Measurements from ENCODE around the gene SEMA6A.

DNA sequence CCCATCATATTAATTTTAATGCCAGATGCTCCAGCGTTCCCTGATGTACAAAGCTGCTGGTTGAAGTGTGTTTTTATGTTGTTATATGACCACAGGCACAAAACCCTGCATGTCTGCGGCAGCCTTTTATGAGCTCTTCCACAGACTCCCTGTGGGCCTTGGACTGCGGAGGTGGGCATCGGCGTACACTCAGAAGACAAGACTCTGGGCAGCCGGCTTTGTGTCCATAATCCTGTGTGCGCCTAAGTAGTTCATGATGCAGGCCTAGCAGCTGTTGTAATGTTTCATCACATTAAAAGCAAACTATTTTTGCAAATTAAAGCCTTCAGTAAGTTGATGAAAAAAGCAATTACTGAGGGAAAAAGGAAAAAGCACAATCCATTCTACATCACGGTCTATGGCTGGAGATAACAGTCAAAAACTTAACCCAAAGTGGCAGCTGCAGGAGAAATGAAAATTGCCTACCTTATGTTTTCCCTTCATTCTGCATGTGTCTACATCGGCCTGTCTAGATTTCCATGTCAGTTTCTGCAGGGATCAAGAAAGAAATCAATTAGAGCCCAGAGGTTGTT, 78.8 kb downstream of the SEMA6A start:
- TF ChIP-seq, protein P1, sequence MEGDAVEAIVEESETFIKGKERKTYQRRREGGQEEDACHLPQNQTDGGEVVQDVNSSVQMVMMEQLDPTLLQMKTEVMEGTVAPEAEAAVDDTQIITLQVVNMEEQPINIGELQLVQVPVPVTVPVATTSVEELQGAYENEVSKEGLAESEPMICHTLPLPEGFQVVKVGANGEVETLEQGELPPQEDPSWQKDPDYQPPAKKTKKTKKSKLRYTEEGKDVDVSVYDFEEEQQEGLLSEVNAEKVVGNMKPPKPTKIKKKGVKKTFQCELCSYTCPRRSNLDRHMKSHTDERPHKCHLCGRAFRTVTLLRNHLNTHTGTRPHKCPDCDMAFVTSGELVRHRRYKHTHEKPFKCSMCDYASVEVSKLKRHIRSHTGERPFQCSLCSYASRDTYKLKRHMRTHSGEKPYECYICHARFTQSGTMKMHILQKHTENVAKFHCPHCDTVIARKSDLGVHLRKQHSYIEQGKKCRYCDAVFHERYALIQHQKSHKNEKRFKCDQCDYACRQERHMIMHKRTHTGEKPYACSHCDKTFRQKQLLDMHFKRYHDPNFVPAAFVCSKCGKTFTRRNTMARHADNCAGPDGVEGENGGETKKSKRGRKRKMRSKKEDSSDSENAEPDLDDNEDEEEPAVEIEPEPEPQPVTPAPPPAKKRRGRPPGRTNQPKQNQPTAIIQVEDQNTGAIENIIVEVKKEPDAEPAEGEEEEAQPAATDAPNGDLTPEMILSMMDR (IDR thresholded peaks at IDR 0.05; ENCODE audit: low read length): no peak
- no peak for TF ChIP-seq EZH2 (IDR thresholded peaks at IDR 0.05; ENCODE audit: borderline replicate concordance, low read length)
